Measurements from ENCODE around the gene SPOP.
"Not testable (repeated sequence)": the region's sequence is repeated elsewhere in the genome, so short reads cannot be mapped to it uniquely, and the experiment has no call there.

Gene SPOP

DNA sequence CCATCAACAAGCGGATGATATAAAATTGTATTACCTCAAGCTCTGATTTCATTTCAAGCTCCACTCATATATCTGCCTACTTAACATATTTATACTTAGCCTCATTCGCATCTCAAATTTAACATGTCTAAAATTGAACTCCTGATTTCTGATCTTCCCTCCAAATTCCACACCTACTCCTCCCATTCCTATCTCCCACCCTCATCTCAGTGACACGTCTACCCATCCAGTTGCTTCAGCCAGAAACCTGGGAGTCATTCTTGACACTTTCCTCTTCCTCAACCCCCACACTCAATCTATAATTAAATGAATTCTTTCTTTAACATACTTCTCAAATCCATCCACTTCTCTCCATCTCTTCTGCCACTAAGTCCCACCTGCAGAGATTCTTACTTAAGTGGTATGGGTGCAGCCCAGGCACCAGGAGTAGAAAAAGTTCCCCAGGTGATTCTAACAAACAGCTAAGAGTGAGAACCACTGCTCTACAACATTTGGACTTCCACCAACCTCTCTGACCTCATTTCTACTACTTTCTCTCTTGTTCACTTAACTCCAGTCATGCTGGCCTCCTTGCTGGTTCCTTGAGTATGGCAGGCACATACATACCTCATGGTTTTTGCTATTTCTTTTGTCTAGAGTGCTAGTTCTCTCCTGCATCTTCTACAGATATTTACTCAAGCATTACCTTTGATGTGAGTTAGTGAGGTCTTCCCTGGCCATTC, 18.1 kb downstream of the SPOP start:
- Histone ChIP-seq H3K36me3 (peaks cover 15% of the 10 kb centered on the region), H3K27me3 (ENCODE audit: insufficient read depth, low read depth, severe bottlenecking) (no peaks in the 10 kb centered on the region), H3K9me3 (ENCODE audit: severe bottlenecking) (no peaks in the 10 kb centered on the region), H3K4me3 (ENCODE audit: low read depth, low read length) (no peak overlapping the region), H3K27ac (no peak overlapping the region)
- no peak for DNase-seq
- TF ChIP-seq, protein P1, sequence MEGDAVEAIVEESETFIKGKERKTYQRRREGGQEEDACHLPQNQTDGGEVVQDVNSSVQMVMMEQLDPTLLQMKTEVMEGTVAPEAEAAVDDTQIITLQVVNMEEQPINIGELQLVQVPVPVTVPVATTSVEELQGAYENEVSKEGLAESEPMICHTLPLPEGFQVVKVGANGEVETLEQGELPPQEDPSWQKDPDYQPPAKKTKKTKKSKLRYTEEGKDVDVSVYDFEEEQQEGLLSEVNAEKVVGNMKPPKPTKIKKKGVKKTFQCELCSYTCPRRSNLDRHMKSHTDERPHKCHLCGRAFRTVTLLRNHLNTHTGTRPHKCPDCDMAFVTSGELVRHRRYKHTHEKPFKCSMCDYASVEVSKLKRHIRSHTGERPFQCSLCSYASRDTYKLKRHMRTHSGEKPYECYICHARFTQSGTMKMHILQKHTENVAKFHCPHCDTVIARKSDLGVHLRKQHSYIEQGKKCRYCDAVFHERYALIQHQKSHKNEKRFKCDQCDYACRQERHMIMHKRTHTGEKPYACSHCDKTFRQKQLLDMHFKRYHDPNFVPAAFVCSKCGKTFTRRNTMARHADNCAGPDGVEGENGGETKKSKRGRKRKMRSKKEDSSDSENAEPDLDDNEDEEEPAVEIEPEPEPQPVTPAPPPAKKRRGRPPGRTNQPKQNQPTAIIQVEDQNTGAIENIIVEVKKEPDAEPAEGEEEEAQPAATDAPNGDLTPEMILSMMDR (IDR thresholded peaks at IDR 0.05; ENCODE audit: low read depth, low read length) = no peak

DNA sequence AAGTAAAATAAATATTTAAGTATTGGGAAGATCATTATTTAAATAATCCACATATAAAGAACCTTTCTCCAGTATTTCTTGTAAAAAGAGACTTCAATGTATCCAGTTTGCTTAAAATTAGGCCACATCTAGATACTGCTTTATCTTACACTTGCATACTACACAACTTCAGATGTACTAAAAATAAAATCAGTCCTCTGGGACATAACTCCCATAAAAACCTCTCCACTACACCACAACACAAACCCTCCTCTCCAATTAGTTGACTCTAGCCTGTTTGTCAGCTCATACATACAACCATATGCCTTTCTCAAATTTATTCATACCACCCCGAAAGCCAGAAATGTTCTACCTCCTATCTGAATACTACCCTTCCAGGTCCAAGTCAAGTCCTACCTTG, 21.6 kb downstream of the SPOP start:
- Histone ChIP-seq H3K27me3 (ENCODE audit: insufficient read depth, low read depth, severe bottlenecking) (no peaks in the 10 kb centered on the region), H3K36me3 (peaks cover 9% of the 10 kb centered on the region), H3K4me3 (ENCODE audit: low read depth, low read length) (no peak overlapping the region), H3K27ac (no peak overlapping the region), H3K9me3 (ENCODE audit: severe bottlenecking) (no peaks in the 10 kb centered on the region)
- DNase-seq = no peak
- TF ChIP-seq, protein P1 (IDR thresholded peaks at IDR 0.05; ENCODE audit: low read depth, low read length) = no peak

DNA sequence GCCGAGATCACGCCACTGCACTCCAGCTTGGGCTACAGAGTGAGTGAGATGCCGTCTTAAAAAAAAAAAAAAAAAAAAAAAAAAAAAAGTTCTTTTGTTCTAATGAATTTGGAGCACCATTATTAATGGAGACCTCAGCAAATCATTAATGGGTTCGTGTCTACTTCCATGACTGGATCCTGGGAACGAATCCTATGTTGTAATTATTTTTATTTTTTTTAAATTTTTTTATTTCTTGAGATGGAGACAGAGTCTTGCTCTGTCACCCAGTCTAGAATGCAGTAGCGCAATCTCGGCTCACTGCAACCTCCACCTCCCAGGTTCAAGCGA, 30.7 kb downstream of the SPOP start:
- Histone ChIP-seq H3K4me3 (ENCODE audit: low read depth, low read length) (no peak overlapping the region), H3K27ac (no peak overlapping the region)
- no peak for DNase-seq

DNA sequence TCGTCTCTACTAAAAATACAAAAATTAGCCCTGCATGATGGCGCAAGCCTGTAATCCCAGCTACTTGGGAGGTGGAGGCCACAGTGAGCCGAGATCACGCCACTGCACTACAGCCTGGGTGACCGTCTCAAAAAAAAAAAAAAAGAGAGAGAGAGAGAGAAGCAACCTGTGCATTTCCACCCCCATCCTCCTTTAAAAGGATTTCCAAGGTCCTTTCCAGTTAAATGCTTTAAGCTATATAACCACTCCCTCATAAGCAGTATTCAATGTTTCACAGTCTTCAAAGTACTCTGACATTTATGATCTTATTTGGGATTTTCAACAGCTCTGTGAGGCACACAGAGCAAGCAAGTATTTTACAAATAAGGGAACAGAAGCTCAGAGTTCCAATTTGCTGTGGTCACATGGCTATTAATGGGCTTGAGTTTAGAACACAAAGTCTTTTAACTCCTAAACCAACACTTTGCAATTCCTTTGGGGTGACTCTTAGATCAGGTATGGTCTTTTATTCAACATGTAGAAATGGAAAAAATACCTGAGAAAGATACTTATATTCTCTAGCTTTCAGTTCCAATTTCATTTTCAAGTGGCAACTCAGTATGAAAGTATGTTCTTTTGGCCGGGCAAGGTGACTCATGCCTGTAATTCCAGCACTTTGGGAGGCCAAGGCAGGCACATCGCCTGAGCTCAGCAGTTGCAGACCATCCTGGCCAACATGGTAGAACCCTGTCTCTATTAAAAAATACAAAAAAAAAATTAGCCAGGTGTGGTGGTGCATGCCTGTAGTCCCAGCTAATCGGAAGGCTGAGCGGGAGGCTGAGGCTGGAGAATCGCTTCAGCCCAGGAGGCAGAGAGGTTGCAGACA, 31.3 kb downstream of the SPOP start:
- H3K9me3 ChIP-seq (ENCODE audit: severe bottlenecking) = no peaks in the 10 kb centered on the region
- no peak overlapping the region for H3K4me3 ChIP-seq (ENCODE audit: low read depth, low read length)
- H3K36me3 ChIP-seq = peaks cover 4% of the 10 kb centered on the region
- TF ChIP-seq, protein P1 (IDR thresholded peaks at IDR 0.05; ENCODE audit: low read depth, low read length) = no peak
- no peak for DNase-seq
- H3K27me3 ChIP-seq (ENCODE audit: insufficient read depth, low read depth, severe bottlenecking) = no peaks in the 10 kb centered on the region
- no peak overlapping the region for H3K27ac ChIP-seq

More for the DNA sequence above, 30.7 kb downstream of the SPOP start:
- H3K9me3 ChIP-seq (ENCODE audit: severe bottlenecking) = no peaks in the 10 kb centered on the region
- TF ChIP-seq, protein P1 (IDR thresholded peaks at IDR 0.05; ENCODE audit: low read depth, low read length) = no peak
- no peaks in the 10 kb centered on the region for H3K27me3 ChIP-seq (ENCODE audit: insufficient read depth, low read depth, severe bottlenecking)
- peaks cover 4% of the 10 kb centered on the region for H3K36me3 ChIP-seq

DNA sequence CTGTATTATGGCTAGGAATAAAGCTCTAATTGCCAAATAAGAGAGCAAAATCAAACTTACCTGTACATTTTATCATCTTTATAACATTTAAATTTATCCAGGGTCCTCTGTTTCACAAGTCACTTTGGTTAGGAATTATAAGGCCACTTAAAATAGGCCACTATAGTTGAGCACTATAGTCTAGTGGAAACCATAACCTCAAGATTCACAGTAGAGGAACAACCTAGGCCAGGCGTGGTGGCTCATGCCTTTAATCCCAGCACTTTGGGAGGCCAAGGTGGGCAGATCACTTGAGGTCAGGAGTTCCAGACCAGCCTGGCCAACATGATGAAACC, 31.9 kb downstream of the SPOP start:
- H3K27ac ChIP-seq; H3K4me3 ChIP-seq (ENCODE audit: low read depth, low read length); H3K27me3 ChIP-seq (ENCODE audit: insufficient read depth, low read depth, severe bottlenecking); DNase-seq; H3K9me3 ChIP-seq (ENCODE audit: severe bottlenecking); H3K36me3 ChIP-seq: not testable (repeated sequence)

DNA sequence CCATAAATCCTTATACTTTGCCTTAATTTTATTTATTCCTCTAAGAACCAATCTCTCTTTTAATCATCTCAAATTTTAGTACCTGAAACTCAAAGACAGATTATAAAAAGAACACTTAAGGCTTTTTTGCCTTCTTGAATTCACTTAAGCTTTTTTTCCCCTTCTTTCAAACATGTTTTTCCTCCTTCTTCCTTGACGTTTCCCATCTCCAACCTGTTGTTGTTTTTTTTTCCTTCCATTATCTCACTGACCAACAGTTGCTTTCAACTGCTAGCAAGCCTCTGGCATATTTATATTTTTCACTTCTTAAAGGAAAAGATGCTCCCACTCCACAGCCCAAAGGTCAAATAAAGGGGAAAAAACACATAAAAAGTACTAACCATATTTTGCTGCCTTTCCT, 32.2 kb downstream of the SPOP start:
- no peak for DNase-seq
- Histone ChIP-seq H3K27me3 (ENCODE audit: insufficient read depth, low read depth, severe bottlenecking) (no peaks in the 10 kb centered on the region), H3K4me3 (ENCODE audit: low read depth, low read length) (no peak overlapping the region), H3K9me3 (ENCODE audit: severe bottlenecking) (no peaks in the 10 kb centered on the region), H3K27ac (no peak overlapping the region), H3K36me3 (peaks cover 4% of the 10 kb centered on the region)
- TF ChIP-seq, protein P1 (IDR thresholded peaks at IDR 0.05; ENCODE audit: low read depth, low read length) = no peak
